HG02852 (cell line): ENCODE results near the gene ZNF23.

Source experiments
- ATAC-seq: cut with Tn5 transposase; IDR thresholded peaks from one replicate; pipeline ENCODE4 v1.9.1; 2021; ENCODE audit warnings: mild to moderate bottlenecking, moderate library complexity; ENCODE audit not compliant: unreplicated experiment

The ZNF23 gene

GRCh38 chr16:71472931-71473330, 10.9 kb upstream of the ZNF23 start:
- ATAC-seq = no peak

GRCh38 chr16:71472051-71472450, 10.0 kb upstream of the ZNF23 start:
- ATAC-seq = no peak

- ATAC-seq = no peak
Measured at GRCh38 chr16:71467810-71468209, 5.8 kb upstream of the ZNF23 start.

GRCh38 chr16:71464231-71464630, 2.2 kb upstream of the ZNF23 start:
- ATAC-seq = no peak

GRCh38 chr16:71460941-71461340, 1.1 kb downstream of the ZNF23 start:
- ATAC-seq = no peak

GRCh38 chr16:71460236-71460635, 1.8 kb downstream of the ZNF23 start:
- ATAC-seq = no peak

- no peak for ATAC-seq
Measured at GRCh38 chr16:71459510-71459909, 2.5 kb downstream of the ZNF23 start.

GRCh38 chr16:71456801-71457200, 5.2 kb downstream of the ZNF23 start:
- no peak for ATAC-seq

- no peak for ATAC-seq
Measured at GRCh38 chr16:71453036-71453435, 9.0 kb downstream of the ZNF23 start.

GRCh38 chr16:71449020-71449419, 13.0 kb downstream of the ZNF23 start:
- no peak for ATAC-seq

- no peak for ATAC-seq
Measured at GRCh38 chr16:71448274-71448866, 13.7 kb downstream of the ZNF23 start.

- no peak for ATAC-seq
Measured at GRCh38 chr16:71443714-71444113, 18.3 kb downstream of the ZNF23 start.

GRCh38 chr16:71442051-71442440, 20.0 kb downstream of the ZNF23 start, which contains the start of gene TLE7:
Gene TLE7 (minus strand): TSS chr16:71442054. CDS start chr16:71433324, 8,730 bp downstream.
- no peak for ATAC-seq

- no peak for ATAC-seq
Measured at GRCh38 chr16:71441348-71442050, 20.5 kb downstream of the ZNF23 start.

GRCh38 chr16:71440669-71441347, 21.2 kb downstream of the ZNF23 start:
- no peak for ATAC-seq

GRCh38 chr16:71439523-71439922, 22.5 kb downstream of the ZNF23 start:
- no peak for ATAC-seq

- ATAC-seq = no peak
Measured at GRCh38 chr16:71436473-71436872, 25.6 kb downstream of the ZNF23 start.

GRCh38 chr16:71432906-71433305, 29.1 kb downstream of the ZNF23 start:
- ATAC-seq = no peak

- no peak for ATAC-seq
Measured at GRCh38 chr16:71431991-71432390, 30.1 kb downstream of the ZNF23 start.

- ATAC-seq = no peak
Measured at GRCh38 chr16:71431176-71431575, 30.9 kb downstream of the ZNF23 start.

GRCh38 chr16:71430744-71431143, 31.3 kb downstream of the ZNF23 start:
- no peak for ATAC-seq

GRCh38 chr16:71429581-71429980, 32.5 kb downstream of the ZNF23 start:
- no peak for ATAC-seq
